ACC112 (cell line): ENCODE results near the gene TCTN1.
A peak's percentile ranks its signal among the peaks of the same experiment; 100 is the strongest.

Experiments used
- H2AFZ ChIP-seq: fragments of 200-600 bp; sonication (generic); one replicate; pipeline ENCODE4 v1.6.0; 2017; ENCODE audit warnings: antibody characterized with exemption, low read length; ENCODE audit not compliant: unreplicated experiment
- H3K27ac ChIP-seq: fragments of 200-600 bp; sonication (generic); 2 replicates; pipeline ENCODE4 v1.5.1; 2014; ENCODE audit warnings: low read depth, mild to moderate bottlenecking, antibody characterized with exemption, low read length, moderate library complexity
- H3K27me3 ChIP-seq: fragments of 200-600 bp; sonication (generic); 2 replicates; pipeline ENCODE4 v1.6.1; 2014; ENCODE audit warnings: mild to moderate bottlenecking, antibody characterized with exemption, low read length, moderate library complexity, mixed read lengths; ENCODE audit not compliant: insufficient read depth
- H3K36me3 ChIP-seq: fragments of 200-600 bp; sonication (generic); 2 replicates; pipeline ENCODE4 v1.6.1; 2016; ENCODE audit warnings: mild to moderate bottlenecking, antibody characterized with exemption, low read length, moderate library complexity, mixed read lengths; ENCODE audit not compliant: insufficient read depth
- H3K4me1 ChIP-seq: fragments of 200-600 bp; sonication (generic); one replicate; pipeline ENCODE4 v1.6.1; 2016; ENCODE audit warnings: low read length, mixed read lengths; ENCODE audit not compliant: insufficient read depth, unreplicated experiment, control insufficient read depth
- H3K4me3 ChIP-seq: fragments of 200-600 bp; sonication (generic); 2 replicates; pipeline ENCODE4 v1.5.1; 2014; ENCODE audit warnings: mild to moderate bottlenecking, low read depth, low read length
- H3K79me2 ChIP-seq: fragments of 200-600 bp; sonication (generic); one replicate; pipeline ENCODE4 v1.6.0; 2016; ENCODE audit warnings: low read length; ENCODE audit not compliant: control insufficient read depth, unreplicated experiment, insufficient read depth

The TCTN1 gene

GRCh38 chr12:110680032-110680431 lies 66.1 kb downstream of the TCTN1 start:
- no peaks in the 10 kb centered on the region for H3K4me1 ChIP-seq
- no peaks in the 10 kb centered on the region for H3K27me3 ChIP-seq
- H3K79me2 ChIP-seq = no peaks in the 10 kb centered on the region
- no peaks in the 10 kb centered on the region for H3K36me3 ChIP-seq
- no peak overlapping the region for H2AFZ ChIP-seq
- H3K4me3 ChIP-seq = no peak overlapping the region
- no peak overlapping the region for H3K27ac ChIP-seq

GRCh38 chr12:110683888-110684287 lies 70.0 kb downstream of the TCTN1 start:
- H3K27ac ChIP-seq = no peak overlapping the region
- no peaks in the 10 kb centered on the region for H3K79me2 ChIP-seq

GRCh38 chr12:110684312-110684836 lies 70.4 kb downstream of the TCTN1 start:
- Histone ChIP-seq H3K4me3 (no peak overlapping the region), H3K36me3 (no peaks in the 10 kb centered on the region), H3K27me3 (peaks cover 27% of the 10 kb centered on the region)

More at GRCh38 chr12:110683888-110684287, 70.0 kb downstream of the TCTN1 start:
- Histone ChIP-seq H3K36me3 (no peaks in the 10 kb centered on the region), H2AFZ (no peak overlapping the region), H3K27me3 (peaks cover 26% of the 10 kb centered on the region), H3K4me3 (no peak overlapping the region), H3K4me1 (peaks cover 5% of the 10 kb centered on the region)

GRCh38 chr12:110686294-110686903 lies 72.5 kb downstream of the TCTN1 start:
- peaks cover 5% of the 10 kb centered on the region for H3K4me1 ChIP-seq
- H3K36me3 ChIP-seq = no peaks in the 10 kb centered on the region
- H3K27me3 ChIP-seq = peaks cover 29% of the 10 kb centered on the region
- no peak overlapping the region for H2AFZ ChIP-seq
- H3K79me2 ChIP-seq = no peaks in the 10 kb centered on the region
- no peak overlapping the region for H3K4me3 ChIP-seq
- no peak overlapping the region for H3K27ac ChIP-seq

More at GRCh38 chr12:110684312-110684836, 70.4 kb downstream of the TCTN1 start:
- Histone ChIP-seq H3K4me1 (peaks cover 5% of the 10 kb centered on the region), H3K79me2 (no peaks in the 10 kb centered on the region), H2AFZ (no peak overlapping the region), H3K27ac (no peak overlapping the region)

GRCh38 chr12:110687396-110688169 lies 73.7 kb downstream of the TCTN1 start:
- Histone ChIP-seq H3K4me3 (no peak overlapping the region), H2AFZ (no peak overlapping the region), H3K27ac (no peak overlapping the region), H3K36me3 (no peaks in the 10 kb centered on the region), H3K27me3 (peaks cover 29% of the 10 kb centered on the region), H3K79me2 (no peaks in the 10 kb centered on the region), H3K4me1 (peaks cover 5% of the 10 kb centered on the region)

- Histone ChIP-seq H2AFZ (peak within 1 kb of the TSS; percentile 44), H3K27ac (no peak within 1 kb of the TSS), H3K36me3 (no peaks in the 10 kb centered on the region), H3K27me3 (peaks cover 29% of the 10 kb centered on the region), H3K4me1 (peaks cover 5% of the 10 kb centered on the region), H3K4me3 (peak within 1 kb of the TSS; percentile 67), H3K79me2 (no peaks in the 10 kb centered on the region)
Measured at GRCh38 chr12:110688446-110689280, 74.7 kb downstream of the TCTN1 start, which contains the start of gene HVCN1. Gene HVCN1 (minus strand): TSS chr12:110689115. CDS start chr12:110683245, 5,870 bp downstream.

GRCh38 chr12:110689281-110690126 lies 75.6 kb downstream of the TCTN1 start:
- Histone ChIP-seq H3K27me3 (peaks cover 29% of the 10 kb centered on the region), H3K36me3 (no peaks in the 10 kb centered on the region), H2AFZ (peak overlapping the region; percentile 44), H3K79me2 (no peaks in the 10 kb centered on the region), H3K27ac (no peak overlapping the region), H3K4me3 (peak overlapping the region; percentile 65), H3K4me1 (peaks cover 5% of the 10 kb centered on the region)

GRCh38 chr12:110690127-110690430 lies 76.2 kb downstream of the TCTN1 start:
- Histone ChIP-seq H3K27ac (no peak overlapping the region), H3K27me3 (peaks cover 29% of the 10 kb centered on the region), H3K4me3 (no peak overlapping the region), H3K36me3 (no peaks in the 10 kb centered on the region), H2AFZ (no peak overlapping the region), H3K79me2 (no peaks in the 10 kb centered on the region), H3K4me1 (peaks cover 5% of the 10 kb centered on the region)

GRCh38 chr12:110693731-110694130 lies 79.8 kb downstream of the TCTN1 start:
- Histone ChIP-seq H3K79me2 (no peaks in the 10 kb centered on the region), H3K4me1 (peaks cover 1% of the 10 kb centered on the region), H3K36me3 (no peaks in the 10 kb centered on the region), H3K27ac (no peak overlapping the region), H3K27me3 (peaks cover 5% of the 10 kb centered on the region; the same call in 1 of the 2 replicates), H3K4me3 (no peak overlapping the region), H2AFZ (no peak overlapping the region)
